Measurements from ENCODE around the gene EXOC6. TPM values are rescaled to one million over a fixed set of nuclear protein-coding genes. Genes with fewer than 3 reads are reported as not detected.

The EXOC6 gene
- total RNA-seq, 1 experiment from 2014 or later: 12.9 TPM

DNA sequence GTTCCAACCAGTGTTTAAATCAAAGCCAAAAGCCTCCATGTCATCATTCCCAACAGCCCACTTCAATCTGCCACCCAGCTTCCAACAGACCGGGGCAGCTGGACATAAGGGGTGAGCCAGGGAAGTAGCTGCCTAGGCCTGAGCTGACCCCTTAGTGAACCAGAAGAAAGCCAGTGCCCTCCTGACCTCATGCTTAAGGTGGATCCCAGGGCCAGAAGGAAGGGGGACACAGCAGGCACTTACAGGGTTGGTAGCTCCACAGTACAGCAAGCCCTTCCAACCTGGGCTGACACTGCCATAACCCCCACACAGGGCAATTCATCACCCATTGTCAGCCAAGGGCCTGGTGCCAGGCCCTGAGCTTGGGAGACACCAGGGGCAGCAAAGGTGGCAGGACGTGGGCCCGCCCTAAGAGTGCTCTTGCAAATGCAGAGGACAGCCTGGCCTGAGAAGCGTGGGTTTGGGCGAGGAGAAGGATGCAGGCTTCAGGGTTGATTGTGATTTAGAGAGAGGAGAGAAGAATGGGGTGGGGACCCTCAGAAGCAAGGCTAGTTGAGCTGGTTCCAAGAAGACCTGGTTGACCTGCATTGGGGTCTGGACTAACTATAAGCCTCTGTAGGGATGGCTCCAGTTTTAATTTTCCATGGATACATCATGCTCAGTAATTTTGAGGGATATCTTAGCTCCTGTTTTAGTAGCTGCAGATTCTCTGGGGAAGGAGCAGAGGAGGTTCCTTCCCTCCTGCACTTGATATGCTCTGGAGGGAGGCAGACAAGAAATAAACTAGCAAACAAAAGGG is 222.3 kb downstream of the EXOC6 start:
- intact Hi-C loops (cut with micrococcal nuclease): loop anchor here (10.0 kb wide), 1 partner anchor 186 kb away; no protein-coding TSS in a partner anchor
- Histone ChIP-seq H3K36me3 (ENCODE audit: control insufficient read depth in 1 of 2, insufficient read depth in 2 of 2, low read length in 2 of 2) (no peaks in the 10 kb centered on the region), H3K4me2 (ENCODE audit: low read length) (no peak overlapping the region), H4K20me1 (ENCODE audit: insufficient read depth) (no peaks in the 10 kb centered on the region), H3K9me2 (ENCODE audit: insufficient read depth) (no peaks in the 10 kb centered on the region), H3K79me2 (ENCODE audit: insufficient read depth, low read length) (no peaks in the 10 kb centered on the region), H3K4me1 (ENCODE audit: control insufficient read depth in 1 of 2, insufficient read depth in 2 of 2, low read length in 2 of 2) (peaks cover 8 to 13% of the 10 kb centered on the region in 2 experiments; a peak in 2 of 4 replicates), H3K9ac (ENCODE audit: low read length) (no peak overlapping the region), H3K9me3 (ENCODE audit: control insufficient read depth in 1 of 2, insufficient read depth in 1 of 2, low read depth in 1 of 2, low read length in 2 of 2) (no peaks in the 10 kb centered on the region), H2AFZ (ENCODE audit: low read depth, low read length, poor library complexity, severe bottlenecking) (no peak overlapping the region), H3K27me3 (ENCODE audit: insufficient read depth, low read length) (no peaks in the 10 kb centered on the region), H3K4me3 (replicated peaks in 1 of 2; ENCODE audit: low read depth in 1 of 2, low read length in 2 of 2) (no peak overlapping the region), H3K27ac (ENCODE audit: low read depth, low read length) (no peak overlapping the region)
- ChIA-PET RAD21 (ENCODE audit: low non-redundant PET in 1 of 2, low total read pairs in 2 of 2, uncharacterized antibody in 2 of 2, unreplicated experiment in 2 of 2) (no interaction called here), POLR2A (no interaction called here), CTCF (interaction anchor here (0.9 to 1.0 kb wide), 2 partner anchors 9 to 183 kb away, joined by 3 to 4 read pairs; no protein-coding TSS in a partner anchor)
- ATAC-seq (no peak), DNase-seq (ENCODE audit: low read depth, low spot score) (no peak)
- no peak for TF ChIP-seq POLR2A (IDR thresholded peaks at IDR 0.05; ENCODE audit: borderline replicate concordance, extremely low read depth, insufficient read depth, insufficient read length)
- no peak for TF ChIP-seq TCF7L2 (IDR thresholded peaks at IDR 0.05; ENCODE audit: borderline replicate concordance, extremely low read depth, insufficient read depth, insufficient read length)
- no peak for TF ChIP-seq CTCF (IDR thresholded peaks at IDR 0.05 in 2 of 3, conservative IDR thresholded peaks at IDR 0.05 in 1 of 3; ENCODE audit: borderline replicate concordance in 1 of 3, insufficient read depth in 1 of 3, low read depth in 2 of 3, low read length in 2 of 3)
- TF ChIP-seq MAX (IDR thresholded peaks at IDR 0.05): no peak
- TF ChIP-seq CEBPB (IDR thresholded peaks at IDR 0.05; ENCODE audit: low read depth): no peak
- no peak for TF ChIP-seq REST (IDR thresholded peaks at IDR 0.05; ENCODE audit: low read depth)
- no peak for TF ChIP-seq ELF1 (IDR thresholded peaks at IDR 0.05; ENCODE audit: borderline replicate concordance, low read depth)
- TF ChIP-seq, protein P1, sequence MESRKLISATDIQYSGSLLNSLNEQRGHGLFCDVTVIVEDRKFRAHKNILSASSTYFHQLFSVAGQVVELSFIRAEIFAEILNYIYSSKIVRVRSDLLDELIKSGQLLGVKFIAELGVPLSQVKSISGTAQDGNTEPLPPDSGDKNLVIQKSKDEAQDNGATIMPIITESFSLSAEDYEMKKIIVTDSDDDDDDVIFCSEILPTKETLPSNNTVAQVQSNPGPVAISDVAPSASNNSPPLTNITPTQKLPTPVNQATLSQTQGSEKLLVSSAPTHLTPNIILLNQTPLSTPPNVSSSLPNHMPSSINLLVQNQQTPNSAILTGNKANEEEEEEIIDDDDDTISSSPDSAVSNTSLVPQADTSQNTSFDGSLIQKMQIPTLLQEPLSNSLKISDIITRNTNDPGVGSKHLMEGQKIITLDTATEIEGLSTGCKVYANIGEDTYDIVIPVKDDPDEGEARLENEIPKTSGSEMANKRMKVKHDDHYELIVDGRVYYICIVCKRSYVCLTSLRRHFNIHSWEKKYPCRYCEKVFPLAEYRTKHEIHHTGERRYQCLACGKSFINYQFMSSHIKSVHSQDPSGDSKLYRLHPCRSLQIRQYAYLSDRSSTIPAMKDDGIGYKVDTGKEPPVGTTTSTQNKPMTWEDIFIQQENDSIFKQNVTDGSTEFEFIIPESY (IDR thresholded peaks at IDR 0.05; ENCODE audit: extremely low read depth, insufficient replicate concordance, low read length): no peak
- TF ChIP-seq JUND (IDR thresholded peaks at IDR 0.05): no peak
- TF ChIP-seq SIN3A (IDR thresholded peaks at IDR 0.05; ENCODE audit: low read depth): no peak
- TF ChIP-seq, protein P2, sequence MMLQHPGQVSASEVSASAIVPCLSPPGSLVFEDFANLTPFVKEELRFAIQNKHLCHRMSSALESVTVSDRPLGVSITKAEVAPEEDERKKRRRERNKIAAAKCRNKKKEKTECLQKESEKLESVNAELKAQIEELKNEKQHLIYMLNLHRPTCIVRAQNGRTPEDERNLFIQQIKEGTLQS (IDR thresholded peaks at IDR 0.05): no peak
- TF ChIP-seq EGR1 (IDR thresholded peaks at IDR 0.05; ENCODE audit: low read depth): no peak
- TF ChIP-seq ZNF274 (IDR thresholded peaks at IDR 0.05; ENCODE audit: low read depth, low read length): no peak
- TF ChIP-seq SRF (IDR thresholded peaks at IDR 0.05; ENCODE audit: low read depth): no peak
- no peak for TF ChIP-seq RAD21 (IDR thresholded peaks at IDR 0.05; ENCODE audit: low read depth)
- no TSS peak for BruUV-seq (replicated peaks)
